ENCODE data around the gene CCR8. TPM values are rescaled to one million over a fixed set of nuclear protein-coding genes. Genes with fewer than 3 reads are reported as not detected.

CCR8 gene, protein sequence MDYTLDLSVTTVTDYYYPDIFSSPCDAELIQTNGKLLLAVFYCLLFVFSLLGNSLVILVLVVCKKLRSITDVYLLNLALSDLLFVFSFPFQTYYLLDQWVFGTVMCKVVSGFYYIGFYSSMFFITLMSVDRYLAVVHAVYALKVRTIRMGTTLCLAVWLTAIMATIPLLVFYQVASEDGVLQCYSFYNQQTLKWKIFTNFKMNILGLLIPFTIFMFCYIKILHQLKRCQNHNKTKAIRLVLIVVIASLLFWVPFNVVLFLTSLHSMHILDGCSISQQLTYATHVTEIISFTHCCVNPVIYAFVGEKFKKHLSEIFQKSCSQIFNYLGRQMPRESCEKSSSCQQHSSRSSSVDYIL
- total RNA-seq: under 1 TPM; 0.48 to 0.51 TPM

DNA sequence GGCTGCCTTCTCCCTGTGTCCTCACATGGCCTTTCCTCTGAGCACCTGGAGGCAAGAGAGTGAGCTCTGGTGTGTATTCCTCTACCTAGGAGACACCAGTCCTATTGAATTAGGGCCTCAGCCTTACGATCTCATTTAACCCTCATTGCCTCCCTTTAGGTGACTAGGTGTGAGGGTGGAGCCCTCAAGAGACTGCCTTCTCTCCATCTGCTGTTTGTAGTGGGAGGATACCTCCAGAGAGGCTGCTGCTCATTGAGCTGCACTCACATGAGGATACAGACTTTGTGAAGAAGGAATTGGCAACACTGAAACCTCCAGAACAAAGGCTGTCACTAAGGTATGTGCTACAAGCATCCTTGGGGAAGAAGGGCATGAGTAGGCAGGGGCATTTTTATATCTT, at the start of gene CCR8:
CCR8 (plus strand) TSS at position 217 of the 400 bp plus-strand sequence. CDS start 2,623 bp downstream, outside the sequence.
- Mint-ChIP-seq H3K4me1 (ENCODE audit: low read depth) (peaks cover 56% of the 10 kb centered on the region), H3K27ac (no peak within 1 kb of the TSS), H3K4me3 (peak within 1 kb of the TSS; percentile 40), H3K36me3 (peaks cover 5% of the 10 kb centered on the region), H3K27me3 (no peaks in the 10 kb centered on the region), H3K9me3 (no peaks in the 10 kb centered on the region)
- ChIA-PET CTCF (interaction anchor here (0.7 kb wide), 1 partner anchor 39 kb away, joined by 3 read pairs; no protein-coding TSS in a partner anchor), POLR2A (no interaction called here)
- no peak for DNase-seq
- intact Hi-C loops (cut with micrococcal nuclease): loop anchor here (5.0 kb wide), 1 partner anchor 53 kb away; the partner anchor contains the start of gene SLC25A38

GRCh38 chr3:39279745-39280517, 49.6 kb upstream of the CCR8 start, which contains the start of gene CX3CR1:
Gene CX3CR1, minus strand, starts transcription at chr3:39280036. Its CDS starts 13,527 bp downstream, at chr3:39266509.
- H3K9me3 Mint-ChIP-seq: no peaks in the 10 kb centered on the region
- CTCF ChIA-PET: interaction anchor here (0.8 to 6.2 kb wide), 6 partner anchors 8 to 96 kb away, joined by 3 to 52 read pairs (median 4); no protein-coding TSS in a partner anchor
- intact Hi-C loops (cut with micrococcal nuclease): no loop called here
- peaks cover 15% of the 10 kb centered on the region for H3K4me1 Mint-ChIP-seq (ENCODE audit: low read depth)
- H3K27ac Mint-ChIP-seq: no peak within 1 kb of the TSS
- POLR2A ChIA-PET: no interaction called here
- no peaks in the 10 kb centered on the region for H3K27me3 Mint-ChIP-seq
- no peak for DNase-seq
- H3K4me3 Mint-ChIP-seq: no peak within 1 kb of the TSS
- H3K36me3 Mint-ChIP-seq: no peaks in the 10 kb centered on the region

GRCh38 chr3:39280571-39280970, 48.9 kb upstream of the CCR8 start:
- Mint-ChIP-seq H3K4me3 (no peak overlapping the region), H3K9me3 (no peaks in the 10 kb centered on the region), H3K36me3 (no peaks in the 10 kb centered on the region), H3K27ac (no peak overlapping the region), H3K27me3 (no peaks in the 10 kb centered on the region), H3K4me1 (ENCODE audit: low read depth) (peaks cover 15% of the 10 kb centered on the region)
- CTCF ChIA-PET: interaction anchor here (0.8 to 6.2 kb wide), 5 partner anchors 7 to 97 kb away, joined by 3 to 52 read pairs (median 5); no protein-coding TSS in a partner anchor
- intact Hi-C loops (cut with micrococcal nuclease): no loop called here
- POLR2A ChIA-PET: no interaction called here
- no peak for DNase-seq

- ChIA-PET CTCF (interaction anchor here (1.2 to 2.8 kb wide), 3 partner anchors 10 to 92 kb away, joined by 3 to 10 read pairs (median 6); partner anchors contain the start of gene XIRP1), POLR2A (no interaction called here)
- no peak overlapping the region for H3K27ac Mint-ChIP-seq
- intact Hi-C loops (cut with micrococcal nuclease): no loop called here
- no peaks in the 10 kb centered on the region for H3K27me3 Mint-ChIP-seq
- H3K4me3 Mint-ChIP-seq: no peak overlapping the region
- H3K36me3 Mint-ChIP-seq: no peaks in the 10 kb centered on the region
- no peak for DNase-seq
- no peaks in the 10 kb centered on the region for H3K9me3 Mint-ChIP-seq
- H3K4me1 Mint-ChIP-seq (ENCODE audit: low read depth): peaks cover 15% of the 10 kb centered on the region
Observed at GRCh38 chr3:39281533-39281932, 48.0 kb upstream of the CCR8 start.

DNA sequence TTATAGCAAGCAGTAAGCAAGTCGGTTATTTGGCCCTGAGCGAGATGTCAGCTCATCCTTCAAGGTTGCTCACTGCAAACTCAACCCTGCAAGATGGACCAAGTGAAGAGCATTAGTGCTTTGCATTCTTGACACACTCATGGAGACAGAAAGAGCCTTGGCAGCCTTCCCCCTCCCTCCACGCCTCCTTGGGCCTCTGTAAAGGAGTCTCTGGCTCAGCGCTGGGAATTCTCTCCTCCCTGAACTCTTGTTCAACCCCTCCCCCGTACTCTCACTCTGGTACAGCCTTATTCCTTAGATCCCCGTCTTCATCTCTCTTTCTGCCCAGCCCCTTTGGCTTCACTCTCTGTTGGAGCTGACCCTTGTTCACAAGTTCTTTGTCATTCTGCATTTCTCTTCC, 47.5 kb upstream of the CCR8 start:
- intact Hi-C loops (cut with micrococcal nuclease): no loop called here
- Mint-ChIP-seq H3K36me3 (no peaks in the 10 kb centered on the region), H3K9me3 (no peaks in the 10 kb centered on the region), H3K27me3 (no peaks in the 10 kb centered on the region), H3K4me3 (no peak overlapping the region), H3K27ac (no peak overlapping the region), H3K4me1 (ENCODE audit: low read depth) (peaks cover 13% of the 10 kb centered on the region)
- ChIA-PET CTCF (interaction anchor here (0.6 to 2.8 kb wide), 4 partner anchors 10 to 95 kb away, joined by 3 to 10 read pairs (median 6); partner anchors contain the start of gene XIRP1), POLR2A (no interaction called here)
- DNase-seq: no peak

DNA sequence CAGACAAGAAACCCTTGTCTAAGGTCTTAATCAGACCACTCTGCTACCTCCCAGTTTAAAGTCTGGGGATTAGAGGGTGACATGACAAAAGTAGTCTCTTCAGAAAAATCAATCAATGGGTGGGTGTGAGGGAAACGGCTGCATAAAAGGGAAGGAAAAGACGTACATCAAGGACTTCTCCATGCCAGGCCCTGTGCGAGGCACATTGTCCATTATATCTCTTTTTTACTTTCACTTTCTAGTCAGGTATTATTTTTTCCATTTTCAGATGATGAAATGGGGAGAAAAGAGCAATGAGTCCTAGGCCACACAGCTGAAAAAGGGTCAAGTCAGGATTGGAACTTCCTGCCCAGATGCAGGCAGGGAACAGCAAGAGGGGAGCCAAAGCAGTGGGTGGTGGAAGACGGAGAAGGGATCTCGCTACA, 45.0 kb upstream of the CCR8 start:
- peak overlapping the region; percentile 31 for H3K27ac Mint-ChIP-seq

GRCh38 chr3:39285332-39285731, 44.2 kb upstream of the CCR8 start:
- POLR2A ChIA-PET: no interaction called here
- Mint-ChIP-seq H3K27me3 (no peaks in the 10 kb centered on the region), H3K27ac (no peak overlapping the region), H3K4me1 (ENCODE audit: low read depth) (peaks cover 21% of the 10 kb centered on the region), H3K9me3 (no peaks in the 10 kb centered on the region), H3K36me3 (no peaks in the 10 kb centered on the region), H3K4me3 (no peak overlapping the region)
- CTCF ChIA-PET: interaction anchor here (1.1 to 12.4 kb wide), 3 partner anchors 95 to 285 kb away, joined by 3 to 587 read pairs (median 4); partner anchors contain the start of gene XIRP1
- intact Hi-C loops (cut with micrococcal nuclease): no loop called here
- no peak for DNase-seq

More for the DNA sequence above, 45.0 kb upstream of the CCR8 start:
- Mint-ChIP-seq H3K27me3 (no peaks in the 10 kb centered on the region), H3K36me3 (no peaks in the 10 kb centered on the region), H3K9me3 (no peaks in the 10 kb centered on the region), H3K4me1 (ENCODE audit: low read depth) (peaks cover 16% of the 10 kb centered on the region), H3K4me3 (no peak overlapping the region)
- no peak for DNase-seq
- intact Hi-C loops (cut with micrococcal nuclease): no loop called here
- ChIA-PET POLR2A (no interaction called here), CTCF (interaction anchor here (12.4 kb wide), 1 partner anchor 94 kb away, joined by 587 read pairs; the partner anchor contains the start of gene XIRP1)

- no peak overlapping the region for H3K27ac Mint-ChIP-seq
- peaks cover 22% of the 10 kb centered on the region for H3K4me1 Mint-ChIP-seq (ENCODE audit: low read depth)
- no peak for DNase-seq
- no peak overlapping the region for H3K4me3 Mint-ChIP-seq
- no peaks in the 10 kb centered on the region for H3K9me3 Mint-ChIP-seq
- POLR2A ChIA-PET: no interaction called here
- CTCF ChIA-PET: interaction anchor here (0.6 to 12.4 kb wide), 9 partner anchors 9 to 287 kb away, joined by 3 to 587 read pairs (median 52); partner anchors contain the start of genes CX3CR1 and XIRP1
- no peaks in the 10 kb centered on the region for H3K27me3 Mint-ChIP-seq
- intact Hi-C loops (cut with micrococcal nuclease): no loop called here
- H3K36me3 Mint-ChIP-seq: no peaks in the 10 kb centered on the region
Observed at GRCh38 chr3:39286771-39287170, 42.7 kb upstream of the CCR8 start.

DNA sequence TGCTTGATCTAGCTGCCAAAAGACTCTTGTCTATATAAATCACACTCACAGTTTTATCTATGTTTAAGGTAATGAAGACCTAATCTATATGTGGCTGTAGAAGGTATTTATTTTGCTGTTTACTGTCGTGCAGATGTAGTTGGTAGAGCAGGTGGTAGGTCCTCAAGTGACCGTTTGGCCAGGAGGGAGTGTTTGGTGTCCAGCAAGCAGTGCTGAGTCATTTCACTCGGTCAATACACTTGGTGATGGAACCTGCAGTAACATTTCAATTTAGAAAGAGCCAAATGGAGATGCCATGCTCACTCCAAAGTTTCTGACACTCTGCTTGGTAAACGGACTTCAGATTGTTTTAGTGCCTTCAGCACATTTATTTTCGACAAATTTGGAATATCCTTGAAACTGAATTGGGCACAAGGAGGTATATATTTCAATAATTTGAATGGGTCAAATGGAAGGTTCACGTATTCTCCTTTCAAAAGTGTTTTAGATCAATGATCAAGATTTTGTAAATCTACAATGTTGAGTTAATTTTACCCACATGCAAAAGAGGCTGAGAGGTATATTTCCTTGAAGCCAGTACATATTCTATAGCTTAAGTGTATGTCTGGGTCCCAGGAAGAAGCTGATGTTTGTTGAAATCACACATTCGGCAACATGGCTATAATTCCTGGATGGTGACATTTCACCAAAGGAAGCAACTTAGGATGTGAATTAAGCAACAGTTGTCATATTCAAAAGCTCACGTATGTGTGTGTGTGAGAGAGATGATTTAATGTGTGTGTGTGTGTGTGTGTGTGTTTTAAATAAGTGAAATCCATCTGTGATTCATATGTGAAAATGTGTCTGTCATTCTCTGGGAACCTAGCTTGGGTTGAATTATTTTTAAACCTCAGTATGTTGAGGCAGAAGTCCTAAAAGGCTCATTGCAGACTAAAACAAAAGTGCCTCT, 42.0 kb upstream of the CCR8 start:
- no peak for DNase-seq
- H3K4me3 Mint-ChIP-seq: no peak overlapping the region
- CTCF ChIA-PET: interaction anchor here (0.6 to 12.4 kb wide), 68 partner anchors 9 to 942 kb away, joined by 3 to 587 read pairs (median 6); partner anchors contain the start of genes CX3CR1, GORASP1, RPSA and TTC21A
- POLR2A ChIA-PET: interaction anchor here (0.6 to 1.6 kb wide), 4 partner anchors 17 to 179 kb away, joined by 3 to 9 read pairs (median 3); no protein-coding TSS in a partner anchor
- no peaks in the 10 kb centered on the region for H3K36me3 Mint-ChIP-seq
- H3K27ac Mint-ChIP-seq: no peak overlapping the region
- H3K27me3 Mint-ChIP-seq: no peaks in the 10 kb centered on the region
- peaks cover 24% of the 10 kb centered on the region for H3K4me1 Mint-ChIP-seq (ENCODE audit: low read depth)
- intact Hi-C loops (cut with micrococcal nuclease): loop anchor here (1.0 kb wide), 6 partner anchors 79 to 287 kb away; no protein-coding TSS in a partner anchor
- H3K9me3 Mint-ChIP-seq: no peaks in the 10 kb centered on the region

- peak overlapping the region; percentile 13 for H3K27ac Mint-ChIP-seq
- DNase-seq: peak; percentile 91
- POLR2A ChIA-PET: interaction anchor here (0.6 to 1.6 kb wide), 4 partner anchors 18 to 179 kb away, joined by 3 to 9 read pairs (median 3); no protein-coding TSS in a partner anchor
Observed at GRCh38 chr3:39288300-39288808, 41.2 kb upstream of the CCR8 start.

More at GRCh38 chr3:39288300-39288808, 41.2 kb upstream of the CCR8 start:
- Mint-ChIP-seq H3K9me3 (no peaks in the 10 kb centered on the region), H3K4me1 (ENCODE audit: low read depth) (peaks cover 24% of the 10 kb centered on the region), H3K27me3 (no peaks in the 10 kb centered on the region), H3K36me3 (no peaks in the 10 kb centered on the region), H3K4me3 (no peak overlapping the region)
- CTCF ChIA-PET: interaction anchor here (0.6 to 12.4 kb wide), 73 partner anchors 8 to 943 kb away, joined by 3 to 587 read pairs (median 6); partner anchors contain the start of genes CX3CR1, GORASP1, RPSA and TTC21A
- intact Hi-C loops (cut with micrococcal nuclease): loop anchor here (1.0 kb wide), 6 partner anchors 80 to 288 kb away; no protein-coding TSS in a partner anchor

Data from activated CD4-positive, alpha-beta memory T cell treated with anti-CD3 and anti-CD28 coated beads for 36 hours (primary cell).